Daoy (cell line): ENCODE measurements around the gene NECAB2. TPM values are rescaled to one million over a fixed set of nuclear protein-coding genes. Genes with fewer than 3 reads are reported as not detected.

Source experiments
- DNase-seq: peaks from one replicate; pipeline ENCODE4 v3.0.0-alpha.2; 2015; ENCODE audit warnings: low read depth
- total RNA-seq: library from RNA; depleted of rRNA; stranded (reverse); fragments of >200 nt; shearing (Covaris generic); gene quantifications from 2 replicates; pipeline ENCODE4 v1.2.3, GENCODE V29; 2014

Gene NECAB2
- total RNA-seq, 1 experiment from 2014 or later: not detected

DNA sequence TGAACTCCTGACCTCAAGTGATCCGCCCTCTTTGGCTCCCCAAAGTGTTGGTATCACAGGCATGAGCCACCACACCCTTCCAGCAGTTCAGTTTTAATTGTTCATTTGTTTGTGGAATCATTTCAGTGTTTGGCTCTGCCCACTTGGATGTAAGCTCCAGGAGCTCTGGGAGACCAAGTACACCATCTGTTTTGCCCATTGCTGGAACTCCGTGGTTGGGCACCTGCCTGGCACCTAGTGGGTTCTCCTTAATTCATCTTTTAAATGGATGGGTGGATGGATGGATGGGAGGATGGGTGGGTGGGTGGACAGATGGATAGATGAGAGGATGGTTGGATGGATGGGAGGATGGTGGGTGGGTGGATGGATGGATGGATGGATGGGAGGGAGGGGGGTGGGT lies 953 bp upstream of the NECAB2 start:
- no peak for DNase-seq

DNA sequence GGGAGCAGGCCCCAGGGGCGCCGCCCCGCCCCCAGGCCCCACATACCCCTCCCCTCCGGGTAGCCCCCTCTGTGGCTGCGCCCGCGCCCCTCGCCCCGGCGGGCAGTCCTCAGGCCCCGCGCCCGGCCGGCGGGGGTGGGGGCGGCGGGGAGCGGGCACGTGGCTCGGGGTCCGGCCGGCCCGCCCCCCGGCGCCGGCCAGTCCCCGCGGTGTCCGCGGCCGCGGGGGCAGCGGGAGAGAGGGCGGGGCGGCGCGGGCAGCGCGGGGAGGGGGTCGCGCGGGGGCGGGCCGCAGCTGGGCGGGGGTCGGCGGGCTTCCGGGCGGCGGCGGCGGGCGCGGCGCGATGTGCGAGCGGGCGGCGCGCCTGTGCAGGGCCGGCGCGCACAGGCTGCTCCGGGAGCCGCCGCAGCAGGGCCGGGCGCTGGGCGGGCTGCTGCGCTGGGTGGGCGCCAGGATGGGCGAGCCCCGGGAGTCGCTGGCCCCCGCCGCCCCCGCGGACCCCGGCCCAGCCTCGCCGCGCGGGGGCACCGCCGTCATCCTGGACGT lies 335 bp downstream of the NECAB2 start:
- no peak for DNase-seq

DNA sequence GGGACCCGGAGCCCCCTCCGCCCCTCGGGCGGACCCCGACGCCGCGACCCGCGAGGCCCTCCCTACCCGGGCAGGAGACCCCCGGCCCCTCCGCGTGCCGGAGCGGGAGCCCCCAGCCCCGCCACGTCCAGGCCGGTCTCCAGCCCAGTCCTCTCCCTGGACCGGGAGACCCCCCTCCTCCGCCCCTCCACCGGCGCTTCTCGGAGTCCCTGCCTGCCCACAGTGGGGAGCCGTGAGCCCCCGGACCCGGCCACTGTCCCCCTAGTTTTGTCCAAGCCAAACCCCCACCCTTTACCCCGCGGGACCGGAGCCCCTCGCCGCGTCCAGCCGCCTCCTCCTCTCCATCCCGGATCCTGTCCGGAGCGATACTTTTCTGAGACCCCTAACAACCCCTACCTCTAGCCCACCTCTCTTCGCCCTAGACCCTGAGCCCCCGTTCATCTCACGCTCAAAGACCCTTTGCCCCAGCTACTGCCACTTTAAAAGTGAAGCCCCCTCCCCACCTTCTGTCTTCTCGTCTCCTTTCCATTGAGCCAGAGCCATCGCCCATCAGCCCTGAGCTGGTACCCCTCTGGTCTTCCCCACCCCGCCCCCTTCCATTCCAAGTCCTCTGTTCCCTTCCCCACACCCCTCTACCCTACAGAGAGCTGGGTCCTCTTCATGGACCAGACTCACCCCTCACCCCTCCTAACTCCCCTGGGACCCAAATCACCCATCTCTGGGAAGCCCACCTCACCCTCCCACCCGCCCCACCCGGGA lies 1.0 kb downstream of the NECAB2 start:
- no peak for DNase-seq

DNA sequence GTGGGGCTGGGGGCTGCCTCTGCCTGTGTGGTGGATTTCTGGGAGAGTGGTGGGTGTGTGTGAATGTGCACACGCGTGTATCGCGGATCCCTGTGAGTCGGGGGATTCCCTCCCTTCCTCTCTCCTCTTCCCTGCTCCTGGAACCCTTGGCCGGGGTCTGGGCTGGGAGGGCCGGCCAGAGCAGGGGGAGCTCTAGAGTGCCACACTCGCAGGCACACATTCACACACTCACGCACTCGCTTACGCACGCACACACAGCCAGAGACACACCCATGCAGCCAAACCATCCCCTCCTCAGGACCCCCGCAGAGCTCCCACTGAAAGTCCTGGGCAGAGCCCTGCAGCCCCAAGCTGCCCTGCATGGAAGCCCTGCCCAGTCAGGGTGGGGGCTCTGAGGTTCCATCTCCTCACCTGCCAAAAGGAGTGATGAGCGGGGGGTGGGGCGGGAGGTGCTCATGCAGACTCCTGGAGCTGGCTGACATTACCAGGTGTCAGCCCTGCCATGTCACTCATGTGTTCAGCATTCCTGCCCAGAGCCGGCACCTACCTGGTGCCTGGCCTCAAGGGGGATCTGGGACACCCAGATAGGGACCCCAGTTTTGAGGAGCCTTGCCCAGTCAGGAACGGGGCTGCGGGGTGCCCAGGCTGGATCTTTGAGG lies 1.9 kb downstream of the NECAB2 start:
- no peak for DNase-seq

DNA sequence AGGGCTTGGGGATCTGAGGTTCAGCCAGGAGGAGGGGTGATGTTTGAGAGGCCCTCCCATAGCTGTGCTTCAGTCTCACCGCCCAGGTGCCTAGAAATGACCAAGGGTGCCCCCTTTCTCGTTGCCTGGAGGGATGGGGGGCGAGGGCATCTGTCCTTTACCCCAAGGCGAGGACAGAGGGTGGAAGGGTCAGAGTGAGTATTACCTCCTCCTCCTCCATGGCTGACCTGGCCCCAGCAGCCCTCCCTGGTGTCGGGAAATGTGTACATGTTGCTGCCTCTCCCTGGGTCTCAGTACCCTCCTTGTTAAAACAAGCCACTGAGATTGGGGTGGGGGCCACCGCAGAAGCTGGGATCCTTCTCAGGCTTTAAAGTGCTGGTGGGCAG lies 2.4 kb downstream of the NECAB2 start:
- no peak for DNase-seq

DNA sequence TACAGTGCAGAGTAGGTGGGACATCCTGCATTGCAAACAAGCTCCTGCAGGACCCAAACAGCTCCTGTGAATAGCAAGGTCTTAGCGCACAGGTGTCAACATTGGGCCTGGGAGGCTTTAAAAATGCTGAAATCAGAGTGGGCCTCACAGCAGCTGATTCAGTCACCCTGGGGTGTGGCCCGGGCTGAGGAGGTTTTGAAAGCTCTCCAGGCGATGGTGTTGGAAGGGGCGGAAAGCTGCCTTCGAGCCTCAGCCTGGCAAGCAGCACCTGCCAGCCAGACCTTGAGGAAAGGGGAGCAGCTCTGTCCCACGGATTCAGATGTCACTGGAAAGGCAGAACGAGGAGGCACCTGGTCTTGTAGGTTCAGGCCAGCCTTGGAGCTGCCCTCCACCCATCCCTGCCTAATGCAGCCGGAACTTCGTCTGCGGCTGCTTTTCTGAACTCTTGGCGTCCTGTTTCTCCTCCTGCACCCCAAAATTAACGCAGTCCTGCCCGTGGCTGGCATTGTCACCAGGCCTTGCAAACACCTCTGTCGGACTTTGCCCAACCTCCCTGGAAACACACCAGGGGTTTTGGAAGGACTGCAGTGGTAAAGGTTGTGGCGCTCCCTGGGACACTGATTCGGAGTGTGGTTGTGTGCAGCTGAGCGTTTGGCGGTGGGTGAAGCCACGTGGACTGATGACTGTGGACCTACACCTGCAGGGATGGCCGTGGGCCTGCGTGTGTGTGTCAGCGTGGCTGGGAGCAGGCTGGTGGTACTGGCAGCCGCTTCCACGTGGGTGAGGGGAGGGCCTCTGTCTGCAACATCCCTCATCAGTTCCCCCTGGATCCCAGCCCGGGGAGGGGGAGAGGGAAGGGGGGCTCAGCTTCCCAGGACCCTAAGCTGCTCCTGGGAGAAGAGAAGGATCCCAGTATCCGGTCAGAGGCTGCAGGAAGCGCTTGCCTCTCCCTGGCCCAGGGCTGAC lies 3.4 kb downstream of the NECAB2 start:
- DNase-seq: no peak

DNA sequence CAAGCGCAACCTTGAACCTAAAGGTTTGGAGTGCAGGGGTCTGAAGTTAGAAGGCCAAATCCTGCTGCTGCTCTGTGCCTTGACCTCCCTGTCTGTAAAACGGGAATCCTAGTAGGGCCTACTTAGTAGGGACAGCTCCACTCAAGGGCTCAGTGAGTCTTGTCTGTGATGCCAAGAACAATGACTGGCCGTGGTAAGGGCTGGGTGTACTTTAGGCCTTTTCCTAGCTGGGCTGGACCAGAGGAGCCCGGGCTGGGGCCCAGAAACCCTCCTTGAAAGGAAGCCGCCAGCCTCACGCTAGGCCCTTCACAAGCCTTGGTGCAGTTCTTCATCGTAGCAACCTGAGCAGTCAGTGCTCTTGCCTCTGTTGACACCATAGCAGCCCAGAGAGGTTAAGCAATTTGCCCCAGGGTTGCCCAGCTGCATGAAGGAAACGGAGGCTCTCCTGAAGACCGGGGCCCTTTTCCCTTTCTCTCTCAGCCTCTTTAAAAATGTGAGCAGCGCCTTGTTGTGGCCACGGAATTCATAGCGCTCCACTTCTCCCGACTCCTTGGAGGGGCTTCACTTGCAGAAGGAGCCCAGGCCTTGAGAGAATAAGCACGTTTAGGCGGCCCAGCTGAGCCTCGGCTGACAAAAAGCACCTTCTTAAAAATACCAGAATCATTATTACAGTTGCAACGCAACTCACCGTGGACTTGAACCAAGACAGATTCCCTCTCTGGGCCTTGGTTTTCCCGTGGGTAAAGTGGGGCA lies 4.4 kb downstream of the NECAB2 start:
- no peak for DNase-seq

DNA sequence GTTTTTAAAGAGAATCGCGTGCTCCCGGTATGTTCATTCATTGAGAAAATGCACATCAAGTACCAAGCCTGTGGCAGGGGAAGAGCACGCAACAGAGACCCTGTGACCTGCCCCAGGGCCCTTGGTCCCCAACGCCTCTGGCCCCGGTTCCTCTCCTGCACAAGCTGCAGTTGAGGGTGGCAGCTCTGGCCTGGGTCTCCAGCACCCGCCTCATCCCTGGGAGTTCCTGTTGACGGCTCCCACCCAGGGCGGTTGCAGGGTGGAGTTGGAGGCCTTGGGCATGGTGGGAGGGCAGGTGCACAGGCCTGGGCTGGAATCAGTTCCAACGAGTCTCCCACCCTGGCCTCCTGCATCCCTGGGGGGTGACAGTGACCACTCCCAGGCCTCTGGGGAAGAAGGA lies 5.0 kb downstream of the NECAB2 start:
- DNase-seq: no peak

DNA sequence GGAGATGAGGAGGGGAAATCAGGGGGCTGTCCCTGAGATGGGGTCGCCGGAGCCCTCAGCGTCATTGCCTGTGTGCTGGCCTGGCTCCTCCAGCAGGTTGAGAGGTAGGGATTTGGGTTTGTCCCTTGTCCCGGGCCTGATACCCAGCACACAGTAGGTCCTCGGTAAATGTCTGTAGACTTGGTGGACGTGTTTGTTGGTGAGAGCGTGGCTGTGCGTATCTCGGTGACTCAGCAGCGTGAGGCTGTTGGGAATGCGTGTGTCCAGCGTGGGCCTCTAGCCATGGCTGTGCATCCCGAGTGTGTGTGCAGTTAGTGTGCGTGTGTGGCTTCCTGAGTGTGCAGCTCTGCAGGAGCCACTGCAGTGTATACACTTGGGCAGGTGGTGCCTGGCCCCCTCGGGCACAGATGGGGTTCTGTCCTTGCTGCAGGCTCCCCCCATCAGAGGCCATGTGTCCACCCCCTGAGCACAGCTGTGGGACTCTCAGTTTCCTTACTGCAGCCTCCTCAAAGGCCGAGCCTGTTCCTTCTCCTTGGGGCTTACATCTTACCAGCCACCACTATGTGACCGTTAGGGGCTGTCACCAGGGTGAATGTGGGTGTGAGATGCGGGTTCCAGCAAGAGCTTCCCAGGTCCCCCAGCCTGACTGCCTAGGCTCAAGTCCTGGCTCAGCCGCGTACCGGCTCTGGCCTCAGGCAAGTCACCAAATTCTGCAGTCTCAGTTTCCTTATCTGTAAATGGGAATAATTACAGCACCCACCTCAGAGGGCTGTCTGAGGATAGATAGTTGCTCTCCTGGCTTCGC lies 5.7 kb downstream of the NECAB2 start:
- no peak for DNase-seq

DNA sequence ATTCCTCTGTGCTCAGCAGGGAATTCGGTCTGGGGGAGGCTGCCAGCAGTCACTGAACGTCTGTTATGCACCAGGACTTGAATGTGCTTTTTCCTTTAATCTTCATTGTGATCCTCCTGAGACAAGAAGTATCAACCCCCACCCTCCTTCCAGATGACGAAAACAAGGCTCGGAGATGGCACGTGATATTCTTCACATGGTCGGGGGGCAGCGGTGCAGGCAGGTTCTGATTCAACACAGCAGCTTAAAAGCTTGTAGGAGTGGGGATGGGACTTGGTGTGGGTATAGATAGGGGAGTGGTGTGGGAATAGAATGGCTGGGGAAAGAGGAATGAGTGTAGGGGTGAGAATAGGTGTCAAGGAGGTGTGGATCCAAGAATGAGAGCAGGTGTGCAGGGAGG lies 6.4 kb downstream of the NECAB2 start:
- no peak for DNase-seq

DNA sequence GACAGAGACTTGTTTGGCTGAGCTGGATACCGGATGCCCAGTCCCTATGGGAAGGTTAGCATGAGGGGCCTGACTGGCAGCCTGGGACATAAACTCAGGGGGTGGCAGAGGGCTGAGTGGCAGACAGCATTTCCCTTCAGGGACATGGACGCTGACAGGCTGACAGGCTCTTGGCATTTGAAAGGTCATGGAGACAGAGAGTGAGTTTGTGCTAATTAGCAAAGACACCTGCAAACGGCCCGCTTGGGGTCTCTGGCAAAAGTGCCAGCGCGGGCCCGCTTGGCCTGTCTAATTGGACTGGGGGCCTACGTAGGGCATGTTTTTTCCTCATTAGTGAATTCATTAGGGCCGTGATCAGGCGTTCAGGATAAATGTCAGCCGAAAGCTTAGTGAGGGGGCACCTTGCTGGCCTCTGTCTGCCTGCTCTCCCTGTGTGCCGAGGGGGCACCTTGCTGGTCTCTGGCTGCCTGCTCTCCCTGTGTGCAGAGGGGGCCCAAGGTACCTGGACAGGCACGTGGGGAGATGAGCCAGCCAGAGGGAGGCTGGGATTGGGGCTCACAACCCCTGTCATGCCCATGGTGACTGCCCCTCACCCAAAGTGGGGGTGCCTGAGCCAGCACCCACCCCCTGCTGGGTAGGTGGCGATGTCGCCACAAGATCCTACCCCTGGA lies 7.7 kb downstream of the NECAB2 start:
- no peak for DNase-seq

DNA sequence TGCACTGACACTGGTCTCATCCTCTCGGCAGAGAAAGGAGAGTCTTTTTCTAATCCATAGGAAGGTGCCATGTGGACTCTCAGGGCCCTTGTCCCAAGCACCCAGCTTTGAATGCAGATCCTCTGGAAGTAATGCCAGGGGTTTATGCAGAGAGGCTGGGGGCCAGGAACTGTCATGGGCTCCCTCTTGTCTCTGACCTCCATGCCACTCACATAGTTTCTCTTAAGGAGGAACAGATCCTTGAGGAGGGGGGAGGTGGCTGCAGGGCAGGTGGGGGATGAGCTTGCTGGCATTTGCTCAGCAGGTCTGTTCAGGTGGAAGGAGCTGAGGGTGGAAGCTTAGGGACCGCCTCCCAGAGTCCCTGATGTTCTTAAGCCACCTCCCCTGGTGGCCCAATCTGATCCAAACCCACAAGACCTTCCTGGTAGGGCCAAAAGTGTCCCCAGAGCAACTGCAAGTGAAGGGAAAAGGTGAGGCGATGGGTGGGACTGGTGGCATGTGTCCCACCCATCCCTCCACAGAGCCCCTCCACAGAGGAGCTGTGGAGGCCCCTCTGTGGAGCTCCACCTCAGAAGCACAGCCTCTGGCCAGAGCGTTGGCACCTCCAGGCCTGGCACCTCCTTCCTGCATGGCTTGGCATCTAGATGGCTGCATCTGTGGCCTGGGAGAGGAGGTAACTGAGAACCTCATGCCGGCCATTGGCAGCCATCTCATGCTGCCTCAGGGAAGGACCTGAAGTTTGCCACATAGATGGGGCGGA lies 9.2 kb downstream of the NECAB2 start:
- DNase-seq: no peak

DNA sequence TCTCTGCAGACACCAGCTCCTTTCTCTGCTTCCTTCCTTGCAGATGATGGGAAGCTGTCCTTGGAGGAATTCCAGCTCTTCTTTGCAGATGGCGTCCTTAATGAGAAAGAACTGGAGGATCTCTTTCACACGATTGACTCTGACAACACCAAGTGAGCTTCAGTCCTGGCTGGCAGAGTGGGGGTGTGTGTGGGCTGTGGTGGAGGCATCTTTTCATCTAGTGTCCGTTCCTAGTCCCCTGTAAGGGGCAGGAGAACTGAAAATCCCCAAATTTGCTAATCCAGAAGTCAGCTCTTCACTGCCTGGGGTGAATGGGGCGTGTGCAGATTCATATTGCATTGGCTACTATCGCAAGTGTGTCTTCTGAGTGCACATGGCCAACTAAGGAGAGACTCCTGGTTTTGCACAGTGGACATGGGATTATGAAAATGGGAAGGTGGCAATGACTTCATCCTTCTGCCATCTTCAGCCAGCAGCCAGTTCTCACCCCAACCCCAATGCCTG lies 10.4 kb downstream of the NECAB2 start:
- no peak for DNase-seq

DNA sequence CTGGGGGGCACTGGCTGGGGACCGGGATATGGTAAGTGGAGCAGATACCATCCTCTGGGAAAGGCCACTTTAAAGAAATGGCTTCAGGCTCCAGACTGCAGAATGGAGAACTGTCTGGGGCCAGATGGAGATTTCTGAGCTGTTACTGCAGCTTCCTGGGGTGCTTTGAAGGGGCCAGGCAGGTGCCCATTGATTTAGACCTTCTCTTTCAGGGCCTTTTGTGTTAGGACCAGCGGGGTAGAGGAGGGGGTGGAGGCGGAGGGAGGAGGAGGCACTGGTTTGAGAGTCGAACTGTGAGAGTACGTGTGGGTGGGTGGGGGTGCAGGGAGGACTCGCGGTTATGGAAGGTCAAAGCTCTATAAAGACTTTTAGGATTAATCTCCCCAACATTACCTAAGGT lies 11.4 kb downstream of the NECAB2 start:
- no peak for DNase-seq

DNA sequence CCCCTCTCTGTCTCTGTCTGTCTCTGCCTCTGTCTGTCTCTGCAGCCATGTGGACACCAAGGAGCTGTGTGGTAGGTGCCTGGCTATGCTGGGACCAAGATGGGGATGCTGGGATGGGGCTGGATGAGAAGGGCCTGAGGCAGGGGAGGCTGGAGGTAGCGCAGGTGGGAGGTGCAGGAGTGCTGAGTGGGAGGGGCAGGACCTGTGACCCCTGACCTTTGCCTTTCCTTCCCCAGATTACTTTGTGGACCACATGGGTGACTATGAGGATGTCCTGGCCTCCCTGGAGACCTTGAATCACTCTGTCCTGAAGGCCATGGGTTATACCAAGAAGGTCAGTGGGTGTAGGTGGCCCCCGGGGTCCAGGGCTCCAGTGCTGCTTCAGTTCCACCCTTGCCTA lies 12.8 kb downstream of the NECAB2 start:
- no peak for DNase-seq

DNA sequence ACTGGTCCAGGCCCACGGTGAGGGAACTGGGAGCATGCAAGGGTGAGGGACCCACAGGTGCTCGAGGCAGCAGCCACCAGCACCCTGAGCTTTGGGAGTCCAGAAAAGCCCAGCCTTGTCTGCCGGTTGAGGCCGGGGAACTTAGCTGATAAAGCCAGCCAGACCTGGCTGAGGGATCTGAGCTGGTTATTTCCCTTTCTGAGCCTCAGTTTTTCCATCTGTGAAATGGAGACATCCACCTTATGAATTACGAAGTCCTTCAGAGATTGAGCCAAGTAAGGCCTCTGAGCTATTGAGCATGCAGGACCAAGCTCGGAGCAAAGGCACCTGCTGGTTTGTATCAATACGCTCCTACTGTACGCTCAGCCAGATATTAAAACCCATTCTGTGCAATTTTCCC lies 13.8 kb downstream of the NECAB2 start:
- no peak for DNase-seq

DNA sequence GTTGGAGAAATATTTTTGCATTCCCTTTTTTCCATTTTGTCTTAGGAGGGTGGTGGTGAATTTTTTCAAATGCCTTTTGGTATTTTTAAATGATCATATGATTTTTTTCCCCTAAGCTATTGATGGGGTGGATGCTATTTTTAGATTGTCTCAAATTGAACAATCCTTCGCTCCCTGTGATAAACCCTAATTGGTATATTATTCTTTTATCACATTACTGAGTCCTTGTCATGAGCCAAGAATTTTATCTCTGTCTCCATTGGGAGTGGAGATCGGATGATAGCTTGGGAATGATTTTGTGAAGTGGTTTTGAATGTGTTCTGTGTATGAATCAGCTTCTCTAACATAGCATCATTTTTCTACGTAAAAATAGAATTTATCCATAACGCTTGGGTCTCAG lies 15.4 kb downstream of the NECAB2 start:
- DNase-seq: no peak

DNA sequence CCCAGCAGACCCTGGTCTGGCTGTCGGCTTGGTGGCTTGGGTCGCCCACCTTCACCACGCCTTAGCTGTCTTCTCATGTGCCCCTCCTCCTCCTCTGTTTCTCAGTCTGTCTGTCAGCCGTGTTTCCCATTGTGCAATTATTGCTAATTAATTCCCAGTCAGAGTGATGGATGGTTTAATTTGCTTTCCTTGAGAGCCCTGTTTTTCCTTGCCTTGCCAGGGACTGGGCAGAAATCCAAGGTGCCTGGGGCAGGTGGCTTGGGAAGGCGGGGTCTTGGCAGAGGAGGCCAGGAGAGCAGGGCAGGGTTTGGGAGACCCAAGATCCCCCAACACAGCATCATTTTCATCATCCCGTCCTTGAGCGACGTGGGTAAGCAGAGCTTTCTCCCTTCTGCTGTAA lies 21.3 kb downstream of the NECAB2 start:
- DNase-seq: no peak

DNA sequence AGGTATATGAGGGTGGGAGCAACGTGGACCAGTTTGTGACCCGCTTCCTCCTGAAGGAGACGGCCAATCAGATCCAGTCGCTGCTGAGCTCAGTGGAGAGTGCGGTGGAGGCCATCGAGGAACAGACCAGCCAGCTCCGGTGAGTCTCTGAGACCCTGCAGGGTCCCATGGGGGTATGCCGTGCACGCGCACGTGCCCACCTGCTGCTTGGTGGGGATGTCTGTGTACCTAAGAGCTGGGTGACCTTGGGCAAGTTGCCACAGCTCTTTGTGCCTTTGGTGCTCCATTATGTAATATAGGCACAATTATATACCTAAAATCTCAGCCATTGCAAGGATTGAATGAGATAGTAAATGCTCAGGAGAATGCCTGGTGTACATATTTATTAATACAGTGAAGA lies 22.4 kb downstream of the NECAB2 start:
- no peak for DNase-seq
